Astrocyte of the spinal cord (primary cell): ENCODE results near the gene TPD52L3.
A peak's percentile ranks its signal among the peaks of the same experiment; 100 is the strongest.

ENCODE experiments used
- DNase-seq: peaks from one replicate; pipeline ENCODE4 v3.0.0; 2011; ENCODE audit warnings: low read depth, low spot score
- H3K4me3 ChIP-seq: 2 replicates; pipeline ENCODE4 v1.5.1; 2011; ENCODE audit warnings: low read depth, mild to moderate bottlenecking, low read length, moderate library complexity
- in situ Hi-C: cut with HindIII; loops from 2 replicates; pipeline ENCODE4 v1.10.0; 2017; ENCODE audit warnings: low sequenced_read_pairs
- TF ChIP-seq, protein P1 (sequence below): IDR thresholded peaks from 2 replicates; pipeline ENCODE4 v1.5.1; 2012; ENCODE audit warnings: low read depth, mild to moderate bottlenecking, low read length, inconsistent platforms

The TPD52L3 gene

DNA sequence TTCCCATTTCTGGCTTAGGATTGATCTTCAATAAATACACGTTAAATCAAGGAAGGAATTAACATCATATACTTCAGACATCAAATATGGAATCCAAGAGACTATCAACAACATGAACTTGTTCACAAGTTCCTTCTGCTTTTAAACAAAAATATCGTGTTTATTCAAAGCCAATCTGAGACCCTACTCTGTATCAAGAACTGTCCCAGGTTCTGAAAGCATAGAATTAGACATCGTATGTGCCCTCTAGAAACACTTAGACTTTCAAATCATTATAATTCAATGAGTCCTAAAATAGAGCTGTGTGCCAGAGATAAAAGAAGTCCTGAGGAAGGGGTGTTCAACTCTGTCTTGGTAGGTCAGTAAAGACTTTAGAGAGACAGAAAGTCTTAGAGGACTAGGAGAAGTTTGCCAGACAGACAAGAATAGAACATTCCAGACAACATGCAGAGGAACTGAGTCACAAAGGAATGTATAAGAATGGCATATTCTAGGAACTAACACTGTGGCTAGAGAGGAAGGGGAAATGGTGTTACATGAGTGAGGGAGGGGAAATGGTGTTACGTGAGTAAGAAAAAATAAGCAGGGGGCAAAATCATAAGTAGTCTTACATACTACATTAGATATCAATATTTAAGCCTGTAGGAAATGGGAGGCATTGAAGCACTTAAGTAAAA is 2.9 kb downstream of the TPD52L3 start:
- DNase-seq = no peak
- TF ChIP-seq, protein P1, sequence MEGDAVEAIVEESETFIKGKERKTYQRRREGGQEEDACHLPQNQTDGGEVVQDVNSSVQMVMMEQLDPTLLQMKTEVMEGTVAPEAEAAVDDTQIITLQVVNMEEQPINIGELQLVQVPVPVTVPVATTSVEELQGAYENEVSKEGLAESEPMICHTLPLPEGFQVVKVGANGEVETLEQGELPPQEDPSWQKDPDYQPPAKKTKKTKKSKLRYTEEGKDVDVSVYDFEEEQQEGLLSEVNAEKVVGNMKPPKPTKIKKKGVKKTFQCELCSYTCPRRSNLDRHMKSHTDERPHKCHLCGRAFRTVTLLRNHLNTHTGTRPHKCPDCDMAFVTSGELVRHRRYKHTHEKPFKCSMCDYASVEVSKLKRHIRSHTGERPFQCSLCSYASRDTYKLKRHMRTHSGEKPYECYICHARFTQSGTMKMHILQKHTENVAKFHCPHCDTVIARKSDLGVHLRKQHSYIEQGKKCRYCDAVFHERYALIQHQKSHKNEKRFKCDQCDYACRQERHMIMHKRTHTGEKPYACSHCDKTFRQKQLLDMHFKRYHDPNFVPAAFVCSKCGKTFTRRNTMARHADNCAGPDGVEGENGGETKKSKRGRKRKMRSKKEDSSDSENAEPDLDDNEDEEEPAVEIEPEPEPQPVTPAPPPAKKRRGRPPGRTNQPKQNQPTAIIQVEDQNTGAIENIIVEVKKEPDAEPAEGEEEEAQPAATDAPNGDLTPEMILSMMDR = no peak
- in situ Hi-C loops = no loop called here
- H3K4me3 ChIP-seq = no peak overlapping the region

DNA sequence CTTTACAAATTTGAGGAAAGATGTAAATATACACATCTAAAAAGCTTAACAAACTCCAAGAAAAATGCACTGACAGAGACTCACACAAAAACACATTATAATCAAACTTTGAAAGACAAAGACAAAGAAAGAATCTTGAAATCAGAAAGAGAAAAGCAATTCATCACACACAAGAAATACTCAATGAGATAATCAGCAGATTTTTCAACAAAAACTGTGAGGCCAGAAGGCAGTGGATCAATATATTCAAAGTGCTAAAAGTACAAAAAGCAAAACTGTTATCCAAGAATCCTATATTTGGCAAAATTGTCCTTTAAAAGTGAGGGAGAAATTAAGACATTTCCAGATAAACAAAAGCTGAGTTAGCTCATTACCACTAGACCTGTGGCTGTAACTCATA is 6.1 kb downstream of the TPD52L3 start:
- no peak for DNase-seq
- TF ChIP-seq, protein P1 = no peak
- in situ Hi-C loops = no loop called here
- no peak overlapping the region for H3K4me3 ChIP-seq

DNA sequence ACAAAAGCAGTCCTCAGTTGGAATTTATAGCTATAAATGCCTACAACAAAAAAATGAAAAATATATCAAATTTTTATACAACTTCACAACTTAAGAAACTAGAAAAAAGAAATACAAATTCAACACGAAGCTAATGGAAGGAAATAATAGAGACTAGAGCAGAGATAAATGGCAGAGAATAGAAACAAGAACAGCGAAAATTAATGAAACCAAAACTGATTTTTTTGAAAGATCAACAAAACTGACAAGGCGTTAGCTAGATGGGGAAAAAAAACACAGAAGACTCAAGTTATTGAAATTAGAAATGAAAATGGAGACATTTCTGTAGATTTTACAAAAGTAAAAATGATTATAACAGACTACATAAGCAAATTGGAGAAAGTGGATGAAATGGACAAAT is 20.6 kb downstream of the TPD52L3 start:
- DNase-seq = no peak
- TF ChIP-seq, protein P1 = no peak
- H3K4me3 ChIP-seq = no peak overlapping the region
- in situ Hi-C loops = no loop called here

DNA sequence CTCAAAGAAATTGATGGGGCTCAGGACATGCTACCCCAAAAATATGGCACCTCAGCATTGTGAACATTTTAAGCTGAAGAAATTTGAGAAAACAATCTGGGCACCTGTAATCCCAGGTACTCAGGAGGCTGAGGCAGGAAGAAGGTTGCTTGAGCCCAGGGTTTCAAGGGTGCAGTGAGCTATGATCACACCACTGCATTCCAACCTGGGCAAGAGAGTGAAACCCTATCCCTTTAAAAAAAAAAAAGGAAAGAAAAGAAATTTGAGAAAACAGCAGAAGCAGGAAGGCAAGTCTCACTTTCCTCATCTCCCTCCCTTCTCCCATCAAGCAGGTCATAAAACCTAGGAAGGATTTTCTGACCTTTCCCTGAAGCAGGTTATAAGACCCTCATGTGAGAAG is 23.6 kb downstream of the TPD52L3 start:
- no peak for DNase-seq
- TF ChIP-seq, protein P1 = no peak
- in situ Hi-C loops = loop anchor here (25.0 kb wide), 1 partner anchor 236 kb away; no protein-coding TSS in a partner anchor
- H3K4me3 ChIP-seq = no peak overlapping the region

DNA sequence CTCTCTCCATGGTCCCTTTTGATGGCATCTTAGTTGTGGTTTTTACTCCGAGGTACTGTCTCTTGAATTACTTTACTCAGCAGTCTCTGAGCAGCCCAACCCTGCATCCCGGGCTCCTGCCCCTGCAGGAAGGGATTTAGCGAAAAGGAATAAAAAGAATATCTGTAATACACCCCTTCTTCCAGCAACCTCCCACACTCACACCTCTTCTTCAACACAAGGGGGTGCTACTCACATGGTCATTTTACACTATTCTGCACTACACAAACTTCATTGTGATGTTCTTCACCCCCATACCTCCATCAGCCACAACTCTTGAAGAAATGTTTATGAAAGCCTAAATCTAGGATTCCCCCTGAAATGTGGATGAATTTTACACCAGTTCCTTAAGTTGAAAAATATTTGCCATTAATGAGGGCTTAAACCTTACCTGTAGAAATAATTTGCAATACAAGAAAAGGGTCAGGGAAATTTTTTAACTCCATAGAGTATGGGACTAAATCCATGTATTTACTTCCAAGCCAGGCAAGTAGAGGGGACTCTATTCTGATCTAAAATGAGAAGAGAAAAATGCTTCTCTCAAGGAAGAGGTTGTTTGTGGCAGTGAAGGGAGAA is 26.0 kb downstream of the TPD52L3 start:
- TF ChIP-seq, protein P1 = peak; percentile 75
- DNase-seq = peak; percentile 78
- H3K4me3 ChIP-seq = no peak overlapping the region
- in situ Hi-C loops = loop anchor here (25.0 kb wide), 1 partner anchor 233 kb away; no protein-coding TSS in a partner anchor

DNA sequence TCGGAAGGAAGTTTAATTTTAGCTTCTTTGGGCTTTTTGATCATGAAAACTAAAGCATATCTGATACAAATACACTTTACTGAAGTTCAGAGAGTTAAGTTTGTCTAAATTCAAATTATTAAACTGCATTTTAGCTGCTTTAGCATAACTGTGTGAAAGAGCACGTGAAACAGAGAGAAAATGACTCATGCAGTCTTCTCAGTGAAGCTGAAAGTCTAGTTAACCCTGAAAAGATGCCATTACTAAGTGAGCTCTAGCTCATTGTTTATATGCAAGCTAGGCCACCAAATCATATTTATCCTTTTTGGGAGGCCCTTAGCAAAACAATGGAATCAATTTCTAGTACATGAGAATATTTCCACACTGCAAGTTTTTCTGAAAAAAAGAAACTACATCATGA is 27.6 kb downstream of the TPD52L3 start:
- DNase-seq = peak; percentile 69
- in situ Hi-C loops = loop anchor here (25.0 kb wide), 1 partner anchor 232 kb away; no protein-coding TSS in a partner anchor
- no peak overlapping the region for H3K4me3 ChIP-seq
- TF ChIP-seq, protein P1 = no peak
